Thoracic aorta (tissue), 2 donors: ENCODE results near the gene RBM33. TPM values are rescaled to one million over a fixed set of nuclear protein-coding genes. Genes with fewer than 3 reads are reported as not detected.

ENCODE experiments used
- ATAC-seq: fragments of 150-250 bp; one replicate; pipeline ENCODE4 v1.8.0; 2017; ENCODE audit warnings: low read depth; ENCODE audit not compliant: insufficient number of reproducible peaks, low FRiP score
- DNase-seq: peaks from one replicate; pipeline ENCODE4 v3.0.0-alpha.2; 2020; ENCODE audit warnings: low spot score
- H3K27ac ChIP-seq, 2 donors: fragments of 200-600 bp; sonication (generic); 1 replicate in 1 of 2; 2 replicates in 1 of 2; pipeline ENCODE4 v1.5.1; 2016; ENCODE audit warnings: mild to moderate bottlenecking in 2 of 2, moderate library complexity in 2 of 2
- H3K27me3 ChIP-seq: fragments of 200-600 bp; sonication (generic); replicated peaks from 2 replicates; pipeline ENCODE4 v1.6.0; 2016; ENCODE audit warnings: mild to moderate bottlenecking; ENCODE audit not compliant: insufficient read depth
- H3K36me3 ChIP-seq: fragments of 200-600 bp; sonication (generic); one replicate; pipeline ENCODE4 v1.5.1; 2016
- H3K4me1 ChIP-seq, 2 donors: fragments of 200-600 bp; sonication (generic); 1 replicate in 1 of 2; 2 replicates in 1 of 2; pipeline versions ENCODE4 v1.5.1 to v1.6.0; 2016; ENCODE audit warnings: low read depth in 2 of 2, mild to moderate bottlenecking in 1 of 2; ENCODE audit not compliant: control insufficient read depth in 1 of 2
- H3K4me3 ChIP-seq: fragments of 200-600 bp; sonication (generic); 2 replicates; pipeline ENCODE4 v1.5.1; 2016; ENCODE audit warnings: mild to moderate bottlenecking
- H3K9me3 ChIP-seq: fragments of 200-600 bp; sonication (generic); 2 replicates; pipeline ENCODE4 v1.5.1; 2016
- total RNA-seq, 2 donors: library from RNA; depleted of rRNA; stranded (reverse); fragments of >200 nt; gene quantifications; one replicate each; pipeline versions ENCODE4 v1.1.0 to v1.2.3, GENCODE V29; 2016
- TF ChIP-seq, protein P1 (sequence below): fragments of 200-600 bp; sonication (generic); IDR thresholded peaks from one replicate; pipeline ENCODE4 v1.5.1; 2019; ENCODE audit warnings: antibody characterized with exemption

RBM33 gene
- total RNA-seq, 2 donors from 2014 or later = 64.6 to 80.3 TPM

DNA sequence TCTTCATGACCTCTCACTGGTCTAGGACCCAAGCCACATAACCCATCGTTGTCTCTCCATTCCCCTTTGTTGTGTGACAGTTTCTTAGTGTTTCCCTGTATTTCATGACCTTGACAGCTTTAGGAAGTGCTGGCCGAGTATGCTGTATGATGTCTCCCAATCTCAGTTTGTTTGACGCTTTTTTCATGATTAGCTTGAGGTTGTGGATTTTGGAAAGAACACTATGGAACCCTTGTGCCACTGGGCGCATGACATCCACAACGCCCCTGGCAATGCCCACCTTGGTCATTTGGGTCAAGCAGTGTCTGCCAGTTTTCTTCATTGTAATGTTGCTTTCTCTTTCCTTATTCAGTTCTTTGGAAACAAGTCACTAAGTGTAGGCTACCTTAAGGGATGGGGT, 52.3 kb downstream of the RBM33 start:
- TF ChIP-seq, protein P1, sequence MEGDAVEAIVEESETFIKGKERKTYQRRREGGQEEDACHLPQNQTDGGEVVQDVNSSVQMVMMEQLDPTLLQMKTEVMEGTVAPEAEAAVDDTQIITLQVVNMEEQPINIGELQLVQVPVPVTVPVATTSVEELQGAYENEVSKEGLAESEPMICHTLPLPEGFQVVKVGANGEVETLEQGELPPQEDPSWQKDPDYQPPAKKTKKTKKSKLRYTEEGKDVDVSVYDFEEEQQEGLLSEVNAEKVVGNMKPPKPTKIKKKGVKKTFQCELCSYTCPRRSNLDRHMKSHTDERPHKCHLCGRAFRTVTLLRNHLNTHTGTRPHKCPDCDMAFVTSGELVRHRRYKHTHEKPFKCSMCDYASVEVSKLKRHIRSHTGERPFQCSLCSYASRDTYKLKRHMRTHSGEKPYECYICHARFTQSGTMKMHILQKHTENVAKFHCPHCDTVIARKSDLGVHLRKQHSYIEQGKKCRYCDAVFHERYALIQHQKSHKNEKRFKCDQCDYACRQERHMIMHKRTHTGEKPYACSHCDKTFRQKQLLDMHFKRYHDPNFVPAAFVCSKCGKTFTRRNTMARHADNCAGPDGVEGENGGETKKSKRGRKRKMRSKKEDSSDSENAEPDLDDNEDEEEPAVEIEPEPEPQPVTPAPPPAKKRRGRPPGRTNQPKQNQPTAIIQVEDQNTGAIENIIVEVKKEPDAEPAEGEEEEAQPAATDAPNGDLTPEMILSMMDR = no peak
- ATAC-seq = no peak
- Histone ChIP-seq H3K27me3 (no peaks in the 10 kb centered on the region), H3K27ac (no peak overlapping the region), H3K36me3 (peaks cover 7% of the 10 kb centered on the region), H3K4me1 (no peaks in the 10 kb centered on the region), H3K4me3 (no peak overlapping the region), H3K9me3 (no peaks in the 10 kb centered on the region)
- DNase-seq = no peak

DNA sequence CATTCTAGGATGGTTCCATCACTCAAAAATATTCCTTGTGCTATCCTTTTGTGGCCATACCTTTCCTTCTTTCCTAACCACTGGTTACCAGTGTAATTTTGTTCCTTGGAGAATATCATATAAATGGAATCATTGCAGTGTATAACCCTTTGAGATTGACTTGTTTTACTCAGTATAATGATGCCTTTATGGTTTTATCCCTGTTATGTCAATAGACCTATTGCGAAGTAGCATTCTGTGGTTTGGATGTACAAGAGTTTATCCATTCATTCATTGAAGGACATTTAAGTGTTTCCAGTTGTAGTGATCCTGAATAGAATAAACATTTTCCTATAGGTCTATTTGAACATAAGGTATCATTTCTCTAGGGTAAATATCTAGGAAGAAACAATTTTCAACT, 54.2 kb downstream of the RBM33 start:
- TF ChIP-seq, protein P1 = no peak
- Histone ChIP-seq H3K36me3 (peaks cover 23% of the 10 kb centered on the region), H3K27ac (no peak overlapping the region), H3K4me3 (no peak overlapping the region), H3K27me3 (no peaks in the 10 kb centered on the region), H3K4me1 (no peaks in the 10 kb centered on the region), H3K9me3 (no peaks in the 10 kb centered on the region)
- DNase-seq (no peak), ATAC-seq (no peak)

DNA sequence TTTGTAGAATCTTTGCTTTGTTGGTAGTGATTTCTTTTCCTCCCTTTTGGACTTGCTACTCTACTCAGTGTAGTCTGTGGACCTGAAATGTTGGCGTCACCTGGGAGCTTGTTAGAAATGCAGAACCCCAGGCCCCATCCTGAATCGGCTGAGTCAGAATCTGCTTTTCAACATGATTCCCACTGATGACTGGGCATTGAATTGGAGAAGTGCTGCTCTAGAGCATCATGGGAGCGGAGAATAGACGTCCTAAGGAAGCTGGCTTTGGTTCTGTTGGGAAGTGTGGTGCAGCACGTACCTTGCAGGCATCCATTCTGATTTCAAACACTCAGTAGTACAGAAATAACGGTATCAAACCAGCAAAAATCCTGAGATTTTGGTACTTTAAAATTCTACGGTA, 54.7 kb downstream of the RBM33 start:
- ATAC-seq (no peak), DNase-seq (no peak)
- H3K36me3 ChIP-seq = peaks cover 23% of the 10 kb centered on the region
- no peaks in the 10 kb centered on the region for H3K9me3 ChIP-seq
- H3K4me3 ChIP-seq = no peak overlapping the region
- H3K4me1 ChIP-seq = no peaks in the 10 kb centered on the region
- H3K27me3 ChIP-seq = no peaks in the 10 kb centered on the region
- H3K27ac ChIP-seq = no peak overlapping the region
- TF ChIP-seq, protein P1 = no peak

DNA sequence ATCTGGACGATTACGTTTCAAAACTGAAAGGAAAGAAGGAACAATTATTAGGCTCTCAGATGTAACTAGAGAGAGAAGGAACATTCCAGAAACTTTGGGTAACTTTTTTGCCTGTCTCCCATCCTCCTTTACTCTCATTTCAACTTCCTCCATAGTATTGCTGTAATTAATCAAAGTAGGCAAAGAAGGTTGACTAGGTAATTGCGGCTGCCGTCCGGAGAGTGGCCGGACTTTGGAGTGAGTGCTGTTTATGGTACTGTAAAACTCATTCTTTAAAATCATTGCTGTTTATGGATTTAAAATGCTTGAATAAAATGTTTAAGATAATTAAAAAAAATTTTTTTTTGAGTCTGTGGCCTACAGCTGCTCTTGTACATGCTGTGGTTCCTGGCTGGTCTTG, 56.4 kb downstream of the RBM33 start:
- no peaks in the 10 kb centered on the region for H3K9me3 ChIP-seq
- H3K27me3 ChIP-seq = no peaks in the 10 kb centered on the region
- DNase-seq (no peak), ATAC-seq (no peak)
- no peaks in the 10 kb centered on the region for H3K4me1 ChIP-seq
- TF ChIP-seq, protein P1 = no peak
- no peak overlapping the region for H3K4me3 ChIP-seq
- H3K27ac ChIP-seq = no peak overlapping the region
- peaks cover 23% of the 10 kb centered on the region for H3K36me3 ChIP-seq

DNA sequence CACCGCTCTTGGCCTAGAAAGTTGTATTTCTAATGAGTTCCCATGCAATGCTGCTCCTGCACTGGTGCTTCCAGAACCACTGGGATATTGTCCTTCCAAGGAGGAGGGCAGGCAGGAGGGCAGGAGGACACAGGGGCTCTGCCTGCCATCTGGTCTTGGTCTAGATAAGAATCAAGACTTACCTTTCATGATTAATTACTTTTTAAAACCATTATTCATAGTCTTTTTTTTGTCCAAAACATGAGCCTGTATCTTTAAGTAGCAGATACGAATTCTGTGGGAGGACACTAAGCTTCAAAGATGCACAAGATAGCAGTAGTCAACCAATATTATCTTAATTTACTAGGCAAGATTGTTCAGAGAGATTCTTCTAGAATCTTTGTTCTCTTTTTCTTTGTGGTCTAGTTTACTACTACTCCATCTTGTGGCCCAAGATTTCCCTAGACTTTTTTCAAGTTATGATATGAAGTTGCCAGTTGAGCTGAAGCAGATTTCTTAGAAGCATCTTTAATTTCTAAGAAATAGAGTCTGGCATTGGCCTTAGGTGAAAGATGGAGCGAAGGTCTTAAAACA, 57.6 kb downstream of the RBM33 start:
- TF ChIP-seq, protein P1 = no peak
- Histone ChIP-seq H3K27me3 (no peaks in the 10 kb centered on the region), H3K27ac (no peak overlapping the region), H3K36me3 (peaks cover 26% of the 10 kb centered on the region), H3K9me3 (no peaks in the 10 kb centered on the region), H3K4me1 (no peaks in the 10 kb centered on the region), H3K4me3 (no peak overlapping the region)
- DNase-seq (no peak), ATAC-seq (no peak)
